Ovary (tissue), 9 donors: ENCODE data around the gene ARFIP1. TPM values are rescaled to one million over a fixed set of nuclear protein-coding genes. Genes with fewer than 3 reads are reported as not detected.

Experiments used
- DNase-seq, 5 donors: peaks; one replicate each; pipeline ENCODE4 v3.0.0-alpha.2; 2019 to 2020
- H3K27ac ChIP-seq, 2 donors: fragments of 200-600 bp; one replicate each; pipeline versions ENCODE4 v1.5.1 to v1.8.0; 2019 to 2022
- H3K27me3 ChIP-seq: fragments of 200-600 bp; one replicate; pipeline ENCODE4 v1.8.0; 2022
- H3K36me3 ChIP-seq: fragments of 200-600 bp; sonication (generic); one replicate; pipeline ENCODE4 v1.5.1; 2019
- H3K4me1 ChIP-seq: one replicate; pipeline ENCODE4 v1.8.1; 2013; ENCODE audit warnings: mild to moderate bottlenecking, moderate library complexity; ENCODE audit not compliant: insufficient read depth
- H3K4me3 ChIP-seq: fragments of 200-600 bp; sonication (generic); one replicate; pipeline ENCODE4 v1.5.1; 2017
- H3K9me3 ChIP-seq, 2 donors: fragments of 200-600 bp in 1 of 2; sonication (generic) in 1 of 2; one replicate each; pipeline versions ENCODE4 v1.5.1 to v1.8.1; 2013 to 2019; ENCODE audit warnings: mild to moderate bottlenecking in 1 of 2, moderate library complexity in 1 of 2
- EP300 ChIP-seq: sonication (generic); formaldehyde crosslinking; IDR thresholded peaks from one replicate; pipeline ENCODE4 v1.6.1; 2017; ENCODE audit warnings: antibody characterized with exemption
- POLR2A ChIP-seq: fragments of 450-650 bp; IDR thresholded peaks from one replicate; pipeline ENCODE4 v1.6.1; 2017; ENCODE audit warnings: antibody characterized with exemption, mild to moderate bottlenecking, moderate library complexity
- WGBS, 3 donors: extraction: QIAGEN DNeasy Blood & Tissue Kit in 1 of 3; methylation state at CpG; one replicate each; pipeline versions ENCODE4 v1.1.5 to v1.1.7; 2013 to 2017; 5-methylcytosine and 5-hydroxymethylcytosine counted together
- intact Hi-C, 4 donors: fragments of 100-400 bp; cut with DNase I; formaldehyde crosslinking; loops; one replicate each; pipeline versions ENCODE4 v1.11.0 to v1.15.1; 2022 to 2023
- polyA plus RNA-seq, 2 donors: library from polyadenylated mRNA; stranded (reverse); fragments of 200-250 nt in 1 of 2; fragments of 350-450 nt in 1 of 2; fragmentation: Illumina TruSeq in 1 of 2; extraction: RNeasy Lipid Tissue Mini Kit (QIAGEN cat#74804) in 1 of 2; gene quantifications; one replicate each; pipeline ENCODE4 v1.2.3, GENCODE V29; 2013 to 2014
- total RNA-seq, 7 donors: library from RNA; depleted of rRNA in 2 of 7; stranded (reverse); fragments of >200 nt in 2 of 7; fragmentation: NEBNext Ultra II Directional in 3 of 7; extraction: Animal tissue kit (Norgen Biotek cat#: 25700) in 3 of 7; gene quantifications; one replicate each; pipeline versions ENCODE4 v1.1.0 to v1.2.4, GENCODE V29; 2016 to 2023
- TF ChIP-seq, protein P1 (sequence below), 3 donors: fragments of 450-650 bp in 2 of 3; fragments of 200-600 bp in 1 of 3; IDR thresholded peaks; one replicate each; pipeline versions ENCODE4 v1.5.1 to v1.8.0; 2016 to 2022; ENCODE audit warnings: antibody characterized with exemption in 3 of 3, mild to moderate bottlenecking in 1 of 3
- donor health status: DM: no; HTN: no; CAD: no; lungs with moderate emphysema.
- donor health status: DM: no; HTN: no; CAD: no.
- donor health status: Bipolar disorder and iron deficiency.
- donor health status: DM: yes; HTN: yes; CAD: no.
- donor health status: DM: no; HTN: no; CAD: no.
- donor health status: DM: yes; HTN: yes; CAD: no.

ARFIP1 gene
- total and polyA plus RNA-seq, 9 donors, result 15.6 to 47.4 (median 29.8) TPM

DNA sequence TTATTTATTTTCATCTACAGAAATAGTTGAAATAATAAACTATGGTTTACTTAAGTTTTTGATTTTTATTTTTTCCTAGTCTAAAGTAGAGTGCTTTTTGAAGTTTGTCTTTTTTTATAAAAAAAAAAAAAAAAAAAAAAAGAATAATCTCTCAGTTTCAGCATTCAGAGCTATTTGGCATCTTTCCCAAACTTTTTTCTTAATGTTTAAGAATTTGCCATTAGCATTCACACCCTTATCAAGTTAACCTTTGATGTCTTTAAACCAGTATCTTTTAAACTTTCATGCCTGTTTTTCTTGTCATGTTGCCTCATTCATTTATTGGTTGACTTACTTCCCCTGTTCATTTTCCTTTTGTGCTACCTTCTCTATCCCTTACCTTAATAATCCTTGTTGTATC, 95.5 kb downstream of the ARFIP1 start:
- Histone ChIP-seq H3K4me1 (no peaks in the 10 kb centered on the region), H3K9me3 (no peaks in the 10 kb centered on the region), H3K4me3 (no peak overlapping the region), H3K36me3 (no peaks in the 10 kb centered on the region), H3K27me3 (no peaks in the 10 kb centered on the region), H3K27ac (no peak overlapping the region)
- TF ChIP-seq, protein P1, sequence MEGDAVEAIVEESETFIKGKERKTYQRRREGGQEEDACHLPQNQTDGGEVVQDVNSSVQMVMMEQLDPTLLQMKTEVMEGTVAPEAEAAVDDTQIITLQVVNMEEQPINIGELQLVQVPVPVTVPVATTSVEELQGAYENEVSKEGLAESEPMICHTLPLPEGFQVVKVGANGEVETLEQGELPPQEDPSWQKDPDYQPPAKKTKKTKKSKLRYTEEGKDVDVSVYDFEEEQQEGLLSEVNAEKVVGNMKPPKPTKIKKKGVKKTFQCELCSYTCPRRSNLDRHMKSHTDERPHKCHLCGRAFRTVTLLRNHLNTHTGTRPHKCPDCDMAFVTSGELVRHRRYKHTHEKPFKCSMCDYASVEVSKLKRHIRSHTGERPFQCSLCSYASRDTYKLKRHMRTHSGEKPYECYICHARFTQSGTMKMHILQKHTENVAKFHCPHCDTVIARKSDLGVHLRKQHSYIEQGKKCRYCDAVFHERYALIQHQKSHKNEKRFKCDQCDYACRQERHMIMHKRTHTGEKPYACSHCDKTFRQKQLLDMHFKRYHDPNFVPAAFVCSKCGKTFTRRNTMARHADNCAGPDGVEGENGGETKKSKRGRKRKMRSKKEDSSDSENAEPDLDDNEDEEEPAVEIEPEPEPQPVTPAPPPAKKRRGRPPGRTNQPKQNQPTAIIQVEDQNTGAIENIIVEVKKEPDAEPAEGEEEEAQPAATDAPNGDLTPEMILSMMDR (IDR thresholded peaks at IDR 0.05), result no peak
- TF ChIP-seq EP300 (no peak), POLR2A (no peak)
- DNase-seq, result no peak
- intact Hi-C loops, result no loop called here

DNA sequence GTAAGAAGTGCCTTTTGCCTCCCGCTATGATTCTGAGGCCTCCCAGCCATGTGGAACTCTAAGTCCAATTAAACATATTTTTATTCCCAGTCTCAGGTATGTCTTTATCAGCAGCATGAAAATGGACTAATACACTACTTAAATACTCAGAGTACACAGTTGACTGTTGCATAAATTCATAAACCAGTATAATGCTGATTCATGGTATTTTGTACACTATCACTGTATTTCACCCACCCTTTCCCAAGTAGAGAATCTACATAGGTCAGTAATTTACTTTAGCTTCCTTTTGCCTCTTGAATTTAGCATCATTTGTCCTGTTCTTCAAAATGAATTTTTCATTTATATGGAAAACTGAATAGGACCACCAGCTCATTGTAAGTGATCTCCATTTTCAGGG, 98.1 kb downstream of the ARFIP1 start:
- H3K27ac ChIP-seq, result no peak overlapping the region
- DNase-seq, result no peak
- no peaks in the 10 kb centered on the region for H3K9me3 ChIP-seq
- H3K4me1 ChIP-seq, result no peaks in the 10 kb centered on the region
- H3K4me3 ChIP-seq, result no peak overlapping the region
- H3K36me3 ChIP-seq, result no peaks in the 10 kb centered on the region
- 92 to 100% (median 100%) methylated on average over 1 of the region's 1 CpG for WGBS, 3 donors
- TF ChIP-seq EP300 (no peak), POLR2A (no peak)
- TF ChIP-seq, protein P1 (IDR thresholded peaks at IDR 0.05), result no peak
- no peaks in the 10 kb centered on the region for H3K27me3 ChIP-seq
- intact Hi-C loops, result no loop called here

DNA sequence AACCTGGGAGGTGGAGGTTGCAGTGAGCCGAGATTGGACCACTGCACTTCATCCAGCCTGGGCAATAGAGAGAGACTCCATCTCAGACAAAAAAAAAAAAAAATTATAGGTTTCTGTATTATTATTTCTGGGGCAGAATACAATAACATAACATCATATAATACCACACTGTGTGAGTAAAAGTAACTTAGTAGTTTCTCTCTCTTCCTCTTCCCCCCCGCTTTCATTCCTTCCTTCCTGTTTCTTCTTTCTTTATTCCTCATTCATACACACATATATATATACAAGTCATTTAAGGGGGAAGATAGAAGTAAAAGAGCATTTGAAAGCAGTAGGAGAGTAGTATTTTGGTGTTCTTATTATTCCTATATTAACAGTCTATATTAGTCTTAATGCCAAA, 100.5 kb downstream of the ARFIP1 start:
- Histone ChIP-seq H3K4me1 (no peaks in the 10 kb centered on the region), H3K9me3 (no peaks in the 10 kb centered on the region), H3K4me3 (no peak overlapping the region), H3K27me3 (no peaks in the 10 kb centered on the region), H3K36me3 (no peaks in the 10 kb centered on the region), H3K27ac (no peak overlapping the region)
- DNase-seq, result no peak
- intact Hi-C loops, result no loop called here
- TF ChIP-seq POLR2A, result no peak
- no peak for TF ChIP-seq EP300
- TF ChIP-seq, protein P1 (IDR thresholded peaks at IDR 0.05), result no peak
- 89 to 97% (median 94%) methylated on average over 2 of the region's 2 CpGs for WGBS, 3 donors

DNA sequence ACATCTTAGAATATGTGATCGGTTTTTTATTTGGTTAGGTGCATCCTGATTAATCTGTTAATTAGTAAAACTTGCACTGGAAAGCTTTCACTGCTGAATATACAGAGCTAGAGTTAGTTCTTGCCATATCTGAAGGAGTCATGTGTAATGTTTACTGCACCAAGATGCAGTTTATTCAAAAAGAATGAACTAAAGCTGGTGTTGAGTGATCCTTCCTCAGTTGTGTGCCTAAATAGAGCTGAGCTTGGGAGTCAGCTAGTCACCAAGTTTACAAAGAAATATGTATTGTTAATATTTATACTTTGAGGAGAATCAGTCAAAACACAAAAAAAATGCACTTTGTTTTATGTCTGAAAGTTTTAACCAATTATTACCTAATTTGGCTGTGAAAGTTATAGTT, 102.2 kb downstream of the ARFIP1 start:
- WGBS, 3 donors, result 58 to 92% (median 84%) methylated on average over 1 of the region's 1 CpG
- Histone ChIP-seq H3K27ac (no peak overlapping the region), H3K4me3 (no peak overlapping the region), H3K27me3 (no peaks in the 10 kb centered on the region), H3K9me3 (no peaks in the 10 kb centered on the region), H3K36me3 (no peaks in the 10 kb centered on the region), H3K4me1 (no peaks in the 10 kb centered on the region)
- intact Hi-C loops, result no loop called here
- DNase-seq, result no peak
- TF ChIP-seq POLR2A (no peak), EP300 (no peak)
- TF ChIP-seq, protein P1 (IDR thresholded peaks at IDR 0.05), result no peak

DNA sequence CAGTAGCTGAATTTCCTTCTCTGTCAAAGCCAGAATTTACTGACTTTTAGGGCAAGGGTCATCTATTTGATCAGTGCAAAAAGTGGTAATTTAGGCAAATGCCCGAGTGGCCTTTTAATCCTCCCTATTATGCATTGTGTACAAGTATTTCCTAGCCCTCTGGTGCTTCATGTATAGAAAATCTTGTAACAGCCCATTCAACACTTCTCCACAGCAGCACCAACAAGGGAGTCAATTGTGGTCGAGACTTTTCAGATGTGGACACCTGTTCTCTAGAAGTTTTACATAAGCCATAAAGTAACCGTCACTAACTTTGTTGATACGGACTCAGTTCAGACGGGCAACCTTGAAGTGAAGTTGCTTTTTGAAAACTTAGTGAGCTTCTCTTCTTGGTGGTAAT, 105.4 kb downstream of the ARFIP1 start:
- no peak for DNase-seq
- TF ChIP-seq POLR2A (no peak), EP300 (no peak)
- TF ChIP-seq, protein P1 (IDR thresholded peaks at IDR 0.05), result no peak
- 55 to 82% (median 62%) methylated on average over 5 of the region's 5 CpGs for WGBS, 3 donors
- H3K9me3 ChIP-seq, result no peaks in the 10 kb centered on the region
- H3K27me3 ChIP-seq, result no peaks in the 10 kb centered on the region
- intact Hi-C loops, result no loop called here
- no peak overlapping the region for H3K4me3 ChIP-seq
- H3K36me3 ChIP-seq, result no peaks in the 10 kb centered on the region
- no peaks in the 10 kb centered on the region for H3K4me1 ChIP-seq
- no peak overlapping the region for H3K27ac ChIP-seq
